Peyer's patch (tissue), 4 donors: ENCODE results near the gene FUT7. TPM values are rescaled to one million over a fixed set of nuclear protein-coding genes. Genes with fewer than 3 reads are reported as not detected.

Source experiments
- DNase-seq, 3 donors: peaks; one replicate each; pipeline ENCODE4 v3.0.0-alpha.2; 2017 to 2019
- H3K27ac ChIP-seq, 4 donors: fragments of 200-600 bp; sonication (generic); one replicate each; pipeline ENCODE4 v1.5.1; 2016 to 2019
- H3K27me3 ChIP-seq, 2 donors: fragments of 200-600 bp; sonication (generic); one replicate each; pipeline ENCODE4 v1.5.1; 2019
- H3K36me3 ChIP-seq, 3 donors: fragments of 200-600 bp; sonication (generic); one replicate each; pipeline ENCODE4 v1.5.1; 2016 to 2019
- H3K4me1 ChIP-seq, 4 donors: fragments of 200-600 bp; sonication (generic); one replicate each; pipeline ENCODE4 v1.5.1; 2016 to 2019
- H3K4me3 ChIP-seq, 4 donors: fragments of 200-600 bp; sonication (generic); 1 replicate in 3 of 4; 2 replicates in 1 of 4; pipeline ENCODE4 v1.5.1; 2016 to 2019; ENCODE audit warnings: mild to moderate bottlenecking in 1 of 4
- H3K9me3 ChIP-seq, 4 donors: fragments of 200-600 bp; sonication (generic); one replicate each; pipeline ENCODE4 v1.5.1; 2016 to 2019; ENCODE audit warnings: mild to moderate bottlenecking in 1 of 4
- POLR2A ChIP-seq, 2 donors: fragments of 450-650 bp; IDR thresholded peaks; one replicate each; pipeline ENCODE4 v1.5.1; 2017; ENCODE audit warnings: antibody characterized with exemption in 2 of 2, mild to moderate bottlenecking in 2 of 2, moderate library complexity in 2 of 2
- total RNA-seq, 4 donors: library from RNA; depleted of rRNA; stranded (reverse); fragments of >200 nt; gene quantifications; one replicate each; pipeline ENCODE4 v1.1.0, GENCODE V29; 2016
- TF ChIP-seq, protein P1 (sequence below), 6 experiments: fragments of 450-650 bp in 4 of 6; fragments of 200-600 bp in 2 of 6; sonication (generic) in 1 of 6; IDR thresholded peaks; one replicate each; pipeline ENCODE4 v1.5.1; 2017 to 2019; ENCODE audit warnings: antibody characterized with exemption in 6 of 6, mild to moderate bottlenecking in 3 of 6, moderate library complexity in 1 of 6

Gene FUT7
- total RNA-seq, 4 donors from 2014 or later = not detected

DNA sequence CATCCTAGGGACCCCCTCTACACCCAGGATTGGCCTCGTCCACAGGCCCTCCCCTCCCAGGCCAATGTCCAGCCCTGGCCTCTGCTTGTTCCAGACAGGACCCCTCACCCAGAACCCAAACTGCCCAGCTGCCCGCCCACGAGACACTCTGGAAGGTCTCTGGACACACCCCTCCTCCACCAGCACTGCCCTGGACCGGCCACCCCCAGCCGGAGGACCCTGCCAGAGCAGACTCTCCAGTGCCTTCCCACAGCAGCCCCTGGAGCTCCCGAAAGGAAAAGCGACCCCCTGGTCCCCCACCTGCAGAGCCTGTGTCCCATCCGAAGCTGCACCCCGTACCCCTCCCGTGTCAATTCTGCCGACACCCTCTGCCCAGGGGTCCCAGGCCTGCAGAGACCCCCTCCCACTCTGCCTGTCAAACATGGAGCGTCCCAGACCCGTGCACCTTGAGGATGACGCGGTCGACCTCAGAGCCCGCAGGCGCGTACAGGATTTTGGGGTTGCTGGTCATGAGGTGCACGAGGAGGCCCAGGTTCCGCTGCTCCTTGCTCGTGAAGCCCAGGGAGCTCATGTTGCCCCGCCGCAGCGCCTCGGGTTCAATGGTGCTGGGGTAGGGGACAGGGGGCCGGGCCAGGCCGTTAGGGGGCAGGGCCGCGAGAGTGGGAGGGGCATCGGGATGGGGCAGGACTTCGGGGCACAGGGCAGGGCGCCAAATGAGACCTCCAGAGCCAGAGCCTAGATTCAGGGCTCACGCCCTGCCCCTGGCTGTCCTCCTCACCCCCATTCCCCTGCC lies 11.8 kb downstream of the FUT7 start:
- no peak overlapping the region for H3K4me3 ChIP-seq
- peaks cover 0 to 32% (median 0%) of the 10 kb centered on the region in 3 donors for H3K36me3 ChIP-seq
- H3K27me3 ChIP-seq = no peaks in the 10 kb centered on the region
- no peak overlapping the region for H3K27ac ChIP-seq
- H3K9me3 ChIP-seq = no peaks in the 10 kb centered on the region
- peaks cover 0 to 25% (median 4%) of the 10 kb centered on the region in 4 donors for H3K4me1 ChIP-seq
- TF ChIP-seq POLR2A (IDR thresholded peaks at IDR 0.05) = no peak
- TF ChIP-seq, protein P1, sequence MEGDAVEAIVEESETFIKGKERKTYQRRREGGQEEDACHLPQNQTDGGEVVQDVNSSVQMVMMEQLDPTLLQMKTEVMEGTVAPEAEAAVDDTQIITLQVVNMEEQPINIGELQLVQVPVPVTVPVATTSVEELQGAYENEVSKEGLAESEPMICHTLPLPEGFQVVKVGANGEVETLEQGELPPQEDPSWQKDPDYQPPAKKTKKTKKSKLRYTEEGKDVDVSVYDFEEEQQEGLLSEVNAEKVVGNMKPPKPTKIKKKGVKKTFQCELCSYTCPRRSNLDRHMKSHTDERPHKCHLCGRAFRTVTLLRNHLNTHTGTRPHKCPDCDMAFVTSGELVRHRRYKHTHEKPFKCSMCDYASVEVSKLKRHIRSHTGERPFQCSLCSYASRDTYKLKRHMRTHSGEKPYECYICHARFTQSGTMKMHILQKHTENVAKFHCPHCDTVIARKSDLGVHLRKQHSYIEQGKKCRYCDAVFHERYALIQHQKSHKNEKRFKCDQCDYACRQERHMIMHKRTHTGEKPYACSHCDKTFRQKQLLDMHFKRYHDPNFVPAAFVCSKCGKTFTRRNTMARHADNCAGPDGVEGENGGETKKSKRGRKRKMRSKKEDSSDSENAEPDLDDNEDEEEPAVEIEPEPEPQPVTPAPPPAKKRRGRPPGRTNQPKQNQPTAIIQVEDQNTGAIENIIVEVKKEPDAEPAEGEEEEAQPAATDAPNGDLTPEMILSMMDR (IDR thresholded peaks at IDR 0.05) = no peak
- no peak for DNase-seq

DNA sequence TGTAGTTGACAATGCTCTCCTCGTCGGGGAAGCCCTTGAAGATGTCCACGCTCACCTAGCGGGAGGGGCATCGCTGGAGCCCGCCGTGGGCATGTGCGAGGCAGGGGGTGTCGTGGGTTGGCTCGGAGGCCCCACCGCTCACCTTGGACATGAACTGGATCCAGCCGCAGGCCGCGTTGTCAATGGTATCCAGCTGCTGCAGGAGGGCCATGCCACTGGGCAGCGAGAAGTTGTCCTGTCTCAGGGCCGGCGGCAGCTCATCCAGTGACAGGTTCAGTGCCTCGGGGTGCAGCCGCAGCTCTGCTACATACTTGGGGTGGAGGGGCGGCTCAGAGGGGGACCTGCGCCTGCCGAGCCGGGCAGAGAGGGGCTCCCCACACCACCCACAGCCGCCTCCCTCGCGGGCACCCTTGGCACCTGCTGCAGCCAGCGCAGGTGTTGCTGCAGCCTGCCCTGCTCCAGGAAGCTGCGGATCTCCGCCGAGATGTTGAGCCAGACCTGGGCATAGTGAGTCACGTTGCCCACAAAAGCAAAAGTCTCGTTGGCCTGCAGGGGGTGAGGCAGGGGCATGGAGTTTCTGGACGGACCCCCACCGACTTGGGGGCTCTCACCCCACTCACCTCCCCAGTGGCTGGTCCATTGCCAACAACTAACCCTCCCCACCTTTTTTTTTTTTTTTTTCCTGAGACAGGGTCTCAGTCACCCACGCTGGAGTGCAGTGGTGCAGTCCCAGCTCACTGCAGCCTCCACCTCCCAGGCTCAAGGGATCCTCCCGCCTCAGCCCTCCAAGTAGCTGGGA lies 12.9 kb downstream of the FUT7 start:
- no peak for TF ChIP-seq POLR2A (IDR thresholded peaks at IDR 0.05)
- TF ChIP-seq, protein P1 (IDR thresholded peaks at IDR 0.05) = no peak
- Histone ChIP-seq H3K27me3 (no peaks in the 10 kb centered on the region), H3K36me3 (peaks cover 0 to 37% (median 0%) of the 10 kb centered on the region in 3 donors), H3K4me3 (no peak overlapping the region), H3K9me3 (no peaks in the 10 kb centered on the region), H3K4me1 (peaks cover 0 to 22% (median 4%) of the 10 kb centered on the region in 4 donors), H3K27ac (no peak overlapping the region)
- DNase-seq = no peak

DNA sequence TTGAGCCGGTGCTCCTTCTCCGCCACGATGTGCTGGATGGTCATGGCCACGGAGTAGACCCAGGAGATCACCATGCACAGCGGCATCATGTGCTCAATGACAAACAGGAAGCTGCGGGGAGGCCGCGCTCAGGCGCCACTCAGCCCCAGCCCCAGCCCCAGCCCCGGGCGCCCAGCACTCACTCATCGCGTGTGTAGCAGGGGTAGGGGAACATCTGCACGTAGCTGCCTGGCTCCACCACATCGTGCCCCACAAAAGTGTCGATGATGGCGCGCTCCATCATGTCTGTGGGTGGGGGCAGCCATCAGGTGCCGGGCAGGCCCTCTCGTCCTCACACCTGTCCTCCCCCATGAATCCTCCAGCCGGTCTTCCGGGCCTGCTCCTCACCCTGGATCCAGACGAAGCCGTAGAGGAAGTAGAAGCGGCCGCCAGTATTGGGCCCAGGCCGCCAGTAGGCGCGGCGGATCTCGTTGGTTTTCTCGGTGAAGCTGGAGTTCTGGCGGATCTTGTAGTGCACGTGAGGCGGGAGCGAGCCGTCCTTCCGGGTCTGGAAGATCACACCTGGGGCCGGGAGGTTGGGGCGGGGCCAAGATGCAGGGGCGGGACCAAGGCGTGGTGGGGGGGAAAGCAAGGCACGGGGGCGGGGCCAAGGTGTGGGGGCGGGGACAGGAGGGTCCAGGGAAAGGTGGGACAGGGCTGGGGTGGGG lies 13.9 kb downstream of the FUT7 start:
- TF ChIP-seq, protein P1 (IDR thresholded peaks at IDR 0.05) = no peak
- TF ChIP-seq POLR2A (IDR thresholded peaks at IDR 0.05) = no peak

GRCh38 chr9:137017071-137017470 lies 14.8 kb downstream of the FUT7 start:
- H3K36me3 ChIP-seq = peaks cover 0 to 44% (median 0%) of the 10 kb centered on the region in 3 donors
- H3K9me3 ChIP-seq = no peaks in the 10 kb centered on the region
- no peak for DNase-seq
- H3K27me3 ChIP-seq = no peaks in the 10 kb centered on the region
- H3K27ac ChIP-seq = no peak overlapping the region
- TF ChIP-seq, protein P1 (IDR thresholded peaks at IDR 0.05) = no peak
- no peak for TF ChIP-seq POLR2A (IDR thresholded peaks at IDR 0.05)
- H3K4me3 ChIP-seq = no peak overlapping the region
- peaks cover 0 to 6% (median 0%) of the 10 kb centered on the region in 4 donors for H3K4me1 ChIP-seq

More for the DNA sequence above, 13.9 kb downstream of the FUT7 start:
- no peak for DNase-seq
- peaks cover 0 to 37% (median 0%) of the 10 kb centered on the region in 3 donors for H3K36me3 ChIP-seq
- no peaks in the 10 kb centered on the region for H3K27me3 ChIP-seq
- no peak overlapping the region for H3K27ac ChIP-seq
- peaks cover 0 to 13% (median 2%) of the 10 kb centered on the region in 4 donors for H3K4me1 ChIP-seq
- no peaks in the 10 kb centered on the region for H3K9me3 ChIP-seq
- H3K4me3 ChIP-seq = no peak overlapping the region

- Histone ChIP-seq H3K9me3 (no peaks in the 10 kb centered on the region), H3K4me1 (peaks cover 0 to 2% (median 0%) of the 10 kb centered on the region in 4 donors), H3K4me3 (no peak overlapping the region), H3K36me3 (peaks cover 0 to 51% (median 0%) of the 10 kb centered on the region in 3 donors), H3K27ac (no peak overlapping the region), H3K27me3 (no peaks in the 10 kb centered on the region)
- TF ChIP-seq, protein P1 (IDR thresholded peaks at IDR 0.05) = no peak
- TF ChIP-seq POLR2A (IDR thresholded peaks at IDR 0.05) = no peak
- no peak for DNase-seq
Observed at GRCh38 chr9:137016436-137016835, 15.5 kb downstream of the FUT7 start.
